ENCODE measurements around the gene ISG20L2. TPM values are rescaled to one million over a fixed set of nuclear protein-coding genes. Genes with fewer than 3 reads are reported as not detected.
A peak's percentile ranks its signal among the peaks of the same experiment; 100 is the strongest.
"Not testable (repeated sequence)": the region's sequence is repeated elsewhere in the genome, so short reads cannot be mapped to it uniquely, and the experiment has no call there.

The ISG20L2 gene
- total RNA-seq, 1 donor from 2014 or later, result 57.4 TPM

DNA sequence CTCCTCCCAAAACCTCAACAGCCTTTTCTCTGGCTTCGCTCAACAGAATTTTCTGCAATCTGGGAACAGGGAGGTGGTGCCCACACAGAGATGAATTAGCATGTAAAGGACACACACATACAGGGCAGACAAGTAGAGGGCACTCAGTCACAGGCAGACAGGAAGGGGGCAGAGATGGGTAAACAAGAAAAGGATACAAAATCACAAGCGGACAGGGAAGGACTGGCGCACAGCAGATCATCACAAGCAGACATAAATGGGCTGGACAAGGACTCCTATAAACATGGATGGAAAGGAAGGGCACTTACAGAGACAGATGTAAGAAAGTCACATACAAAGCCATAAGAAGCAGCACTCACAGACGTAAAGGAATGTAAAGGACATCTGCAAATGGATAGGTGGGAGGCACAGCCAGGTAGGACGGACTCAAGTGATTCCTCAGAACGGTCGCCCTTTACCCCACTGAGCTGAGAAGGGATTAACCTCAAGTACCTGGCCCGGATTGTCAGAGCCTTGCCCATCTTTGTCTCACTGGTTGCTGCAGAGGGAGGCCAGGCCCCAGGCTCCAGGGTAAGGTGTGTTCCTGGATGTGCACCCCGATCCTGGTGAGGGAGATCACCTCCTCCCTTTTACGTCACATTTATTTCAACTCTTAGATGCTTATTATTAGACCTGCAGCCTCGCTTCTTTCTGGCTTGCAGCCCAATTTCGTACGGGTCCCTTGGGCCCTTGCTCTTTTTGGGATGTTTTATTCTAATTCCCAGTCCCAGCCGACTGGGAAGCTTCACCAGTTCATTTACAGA, 37.9 kb upstream of the ISG20L2 start:
- Mint-ChIP-seq H3K9me3 (no peaks in the 10 kb centered on the region), H3K4me3 (ENCODE audit: low read depth) (no peak overlapping the region), H3K4me1 (ENCODE audit: low read depth) (peaks cover 33% of the 10 kb centered on the region), H3K36me3 (ENCODE audit: low read depth) (peaks cover 30% of the 10 kb centered on the region), H3K27ac (no peak overlapping the region), H3K27me3 (ENCODE audit: low read depth) (no peaks in the 10 kb centered on the region)
- no peak for DNase-seq (ENCODE audit: low spot score)
- intact Hi-C loops (cut with micrococcal nuclease), result loop anchor here (1.0 kb wide), 4 partner anchors 15 to 50 kb away; partner anchors contain the start of genes HDGF, ISG20L2, METTL25B and MRPL24

DNA sequence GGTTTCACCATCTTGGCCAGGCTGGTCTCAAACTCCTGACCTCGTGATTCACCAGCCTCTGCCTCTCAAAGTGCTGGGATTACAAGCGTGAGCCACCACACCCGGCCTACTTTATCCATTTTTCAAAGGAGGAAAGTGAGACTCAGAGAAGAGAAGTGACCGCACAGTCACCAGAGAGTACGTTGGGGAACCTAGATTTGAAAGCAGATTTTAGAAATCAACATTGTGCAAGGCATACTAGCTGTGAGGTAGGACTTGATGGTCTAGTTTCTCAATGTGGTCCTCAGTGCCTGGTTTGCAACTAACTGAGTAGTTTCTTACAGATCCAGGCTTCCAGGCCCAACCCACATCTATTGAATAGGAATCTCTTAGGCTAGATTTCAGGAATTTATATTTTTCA, 37.1 kb upstream of the ISG20L2 start:
- Mint-ChIP-seq H3K27ac (no peak overlapping the region), H3K9me3 (no peaks in the 10 kb centered on the region), H3K36me3 (ENCODE audit: low read depth) (peaks cover 21% of the 10 kb centered on the region), H3K4me1 (ENCODE audit: low read depth) (peaks cover 25% of the 10 kb centered on the region), H3K4me3 (ENCODE audit: low read depth) (no peak overlapping the region), H3K27me3 (ENCODE audit: low read depth) (no peaks in the 10 kb centered on the region)
- intact Hi-C loops (cut with micrococcal nuclease), result no loop called here
- DNase-seq (ENCODE audit: low spot score), result no peak

DNA sequence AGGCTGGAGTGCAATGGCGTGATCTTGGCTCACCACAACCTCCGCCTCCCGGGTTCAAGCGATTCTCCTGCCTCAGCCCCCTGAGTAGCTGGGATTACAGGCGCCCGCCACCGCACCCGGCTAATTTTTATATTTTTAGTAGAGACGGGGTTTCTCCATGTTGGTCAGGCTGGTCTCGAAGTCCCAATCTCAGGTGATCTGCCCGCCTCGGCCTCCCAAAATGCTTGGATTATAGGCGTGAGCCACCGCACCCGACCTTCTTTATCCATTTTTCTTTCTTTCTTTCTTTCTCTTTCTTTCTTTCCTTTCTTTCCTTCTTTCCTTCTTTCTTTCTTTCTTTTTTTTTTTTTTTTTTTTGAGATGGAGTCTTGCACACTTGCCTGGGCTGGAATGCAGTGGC, 36.6 kb upstream of the ISG20L2 start:
- H3K4me3 Mint-ChIP-seq (ENCODE audit: low read depth); intact Hi-C loops (cut with micrococcal nuclease); DNase-seq (ENCODE audit: low spot score); H3K27ac Mint-ChIP-seq; H3K9me3 Mint-ChIP-seq; H3K27me3 Mint-ChIP-seq (ENCODE audit: low read depth): not testable (repeated sequence)
- H3K4me1 Mint-ChIP-seq (ENCODE audit: low read depth), result peaks cover 23% of the 10 kb centered on the region
- H3K36me3 Mint-ChIP-seq (ENCODE audit: low read depth), result peaks cover 16% of the 10 kb centered on the region

DNA sequence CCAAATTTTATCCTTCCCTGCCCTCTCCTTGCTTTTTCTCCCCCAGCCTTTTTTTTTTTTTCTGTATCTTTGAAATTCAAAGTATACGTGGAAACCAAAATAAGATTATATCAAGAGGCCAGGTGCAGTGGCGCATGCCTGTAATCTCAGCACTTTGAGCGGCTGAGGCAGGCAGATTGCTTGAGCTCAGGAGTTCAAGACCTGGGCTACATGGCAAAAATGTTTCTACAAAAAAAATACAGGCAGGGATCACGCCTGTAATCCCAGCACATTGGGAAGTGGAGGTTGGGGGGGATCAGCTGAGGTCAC, 32.2 kb upstream of the ISG20L2 start:
- Mint-ChIP-seq H3K27me3 (ENCODE audit: low read depth) (no peaks in the 10 kb centered on the region), H3K4me3 (ENCODE audit: low read depth) (no peak overlapping the region), H3K4me1 (ENCODE audit: low read depth) (peaks cover 2% of the 10 kb centered on the region), H3K9me3 (no peaks in the 10 kb centered on the region), H3K27ac (no peak overlapping the region), H3K36me3 (ENCODE audit: low read depth) (no peaks in the 10 kb centered on the region)
- DNase-seq (ENCODE audit: low spot score), result no peak
- intact Hi-C loops (cut with micrococcal nuclease), result no loop called here

DNA sequence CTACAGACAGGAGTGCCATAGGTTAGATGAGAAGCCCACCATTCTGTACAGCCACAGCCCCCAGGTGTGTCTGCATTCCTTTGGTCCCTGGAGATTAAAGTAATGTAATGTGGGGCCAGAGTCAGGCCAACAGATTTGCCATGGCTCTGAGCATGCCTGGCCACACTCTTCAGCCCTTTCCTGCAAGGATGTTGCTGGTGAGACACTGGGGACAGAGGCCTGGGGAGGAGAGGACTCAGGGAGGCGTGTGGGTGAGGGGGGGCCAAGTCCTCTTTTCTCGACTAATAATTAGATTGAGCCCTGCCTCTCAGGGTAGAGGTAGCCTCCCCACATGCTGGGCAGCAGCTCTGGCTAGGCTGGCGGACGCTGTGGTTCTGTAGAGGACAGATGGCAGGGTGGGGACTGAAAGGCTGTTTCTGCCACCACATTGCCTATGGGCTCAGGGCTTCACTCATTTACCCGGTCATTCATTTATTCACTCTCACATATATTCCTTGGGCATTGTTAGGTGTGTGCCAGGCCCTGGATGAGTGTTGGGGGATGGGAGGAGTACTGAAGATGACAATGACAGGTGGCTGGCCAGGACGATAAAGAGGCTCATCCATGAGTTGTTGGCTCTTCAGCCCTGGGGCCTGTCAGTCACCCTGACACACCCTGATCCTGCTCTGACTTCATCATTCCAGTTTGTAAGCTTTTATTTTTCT, 31.7 kb upstream of the ISG20L2 start:
- no peaks in the 10 kb centered on the region for H3K4me1 Mint-ChIP-seq (ENCODE audit: low read depth)
- H3K36me3 Mint-ChIP-seq (ENCODE audit: low read depth), result no peaks in the 10 kb centered on the region
- H3K9me3 Mint-ChIP-seq, result no peaks in the 10 kb centered on the region
- H3K4me3 Mint-ChIP-seq (ENCODE audit: low read depth), result no peak overlapping the region
- H3K27ac Mint-ChIP-seq, result no peak overlapping the region
- H3K27me3 Mint-ChIP-seq (ENCODE audit: low read depth), result no peaks in the 10 kb centered on the region
- DNase-seq (ENCODE audit: low spot score), result no peak
- intact Hi-C loops (cut with micrococcal nuclease), result no loop called here

DNA sequence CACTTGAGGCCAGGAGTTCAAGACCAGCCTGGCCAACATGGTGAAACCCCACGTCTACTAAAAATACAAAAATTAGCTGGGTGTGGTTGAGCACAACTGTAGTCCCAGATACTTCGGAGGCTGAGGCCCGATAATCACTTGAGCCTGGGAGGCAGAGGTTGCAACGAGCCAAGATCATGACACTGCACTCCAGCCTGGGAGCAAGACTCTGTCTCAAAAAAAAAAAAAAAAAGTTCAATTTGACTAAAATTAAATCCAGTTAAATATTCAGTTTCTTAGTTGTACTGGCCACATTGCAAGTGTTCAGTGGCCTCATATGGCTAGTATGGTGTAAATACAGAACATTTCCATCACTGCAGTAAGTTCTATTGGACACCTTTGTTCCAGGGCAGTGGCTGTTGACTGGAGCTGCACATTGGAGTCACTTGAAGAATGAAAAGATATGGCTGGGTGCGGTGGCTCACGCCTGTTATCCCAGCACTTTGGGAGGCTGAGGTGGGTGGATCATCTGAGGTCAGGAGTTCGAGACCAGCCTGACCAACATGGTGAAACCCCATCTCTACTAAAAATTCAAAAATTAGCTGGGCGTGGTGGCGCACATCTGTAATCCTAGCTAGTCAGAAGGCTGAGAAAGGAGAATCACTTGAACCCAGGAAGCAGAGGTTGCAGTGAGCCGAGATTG, 29.1 kb upstream of the ISG20L2 start:
- intact Hi-C loops (cut with micrococcal nuclease); H3K27ac Mint-ChIP-seq; DNase-seq (ENCODE audit: low spot score); H3K36me3 Mint-ChIP-seq (ENCODE audit: low read depth); H3K27me3 Mint-ChIP-seq (ENCODE audit: low read depth); H3K4me1 Mint-ChIP-seq (ENCODE audit: low read depth); H3K4me3 Mint-ChIP-seq (ENCODE audit: low read depth); H3K9me3 Mint-ChIP-seq: not testable (repeated sequence)

DNA sequence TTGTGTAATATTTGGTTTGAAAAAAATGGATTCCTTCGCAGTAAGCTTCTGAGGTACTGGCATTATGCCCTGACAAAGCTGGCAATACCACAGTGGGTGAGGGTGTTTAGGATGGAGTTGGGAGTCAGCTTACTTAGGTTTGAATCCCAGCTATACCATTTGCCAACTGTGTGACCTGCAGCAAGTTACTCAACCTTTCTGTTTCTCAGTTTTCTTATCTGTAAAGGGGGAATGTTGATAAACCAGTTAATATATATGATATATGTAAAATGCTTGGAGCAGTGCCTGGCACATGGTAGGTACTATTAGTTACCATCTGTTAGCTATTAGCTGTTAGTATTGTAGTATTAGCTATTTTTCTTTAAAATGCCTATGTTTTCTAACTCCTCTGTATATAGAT, 27.8 kb upstream of the ISG20L2 start:
- Mint-ChIP-seq H3K9me3 (no peaks in the 10 kb centered on the region), H3K27ac (no peak overlapping the region), H3K4me1 (ENCODE audit: low read depth) (peaks cover 7% of the 10 kb centered on the region), H3K27me3 (ENCODE audit: low read depth) (no peaks in the 10 kb centered on the region), H3K36me3 (ENCODE audit: low read depth) (peaks cover 3% of the 10 kb centered on the region), H3K4me3 (ENCODE audit: low read depth) (no peak overlapping the region)
- intact Hi-C loops (cut with micrococcal nuclease), result no loop called here
- no peak for DNase-seq (ENCODE audit: low spot score)

DNA sequence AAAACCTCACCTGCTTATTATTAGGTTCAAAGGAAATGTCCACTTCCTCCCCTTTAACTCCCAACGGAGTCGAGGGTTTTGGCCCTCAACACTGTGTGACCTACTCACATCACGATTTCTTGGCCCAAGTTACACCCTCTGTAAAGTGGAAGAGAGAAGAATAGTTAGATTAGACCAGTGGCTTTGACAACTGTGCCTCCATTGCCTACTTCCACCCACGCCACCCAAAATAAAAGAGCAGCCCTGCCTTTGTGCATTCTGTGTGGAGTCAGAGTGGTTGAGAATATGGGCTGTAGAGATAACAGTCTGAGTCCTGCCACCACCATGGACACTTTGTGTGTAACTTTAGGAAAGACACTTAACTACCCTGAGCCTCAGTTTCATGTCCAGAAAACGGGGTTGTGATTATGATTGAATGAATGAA, 27.0 kb upstream of the ISG20L2 start:
- peaks cover 7% of the 10 kb centered on the region for H3K4me1 Mint-ChIP-seq (ENCODE audit: low read depth)
- intact Hi-C loops (cut with micrococcal nuclease), result no loop called here

DNA sequence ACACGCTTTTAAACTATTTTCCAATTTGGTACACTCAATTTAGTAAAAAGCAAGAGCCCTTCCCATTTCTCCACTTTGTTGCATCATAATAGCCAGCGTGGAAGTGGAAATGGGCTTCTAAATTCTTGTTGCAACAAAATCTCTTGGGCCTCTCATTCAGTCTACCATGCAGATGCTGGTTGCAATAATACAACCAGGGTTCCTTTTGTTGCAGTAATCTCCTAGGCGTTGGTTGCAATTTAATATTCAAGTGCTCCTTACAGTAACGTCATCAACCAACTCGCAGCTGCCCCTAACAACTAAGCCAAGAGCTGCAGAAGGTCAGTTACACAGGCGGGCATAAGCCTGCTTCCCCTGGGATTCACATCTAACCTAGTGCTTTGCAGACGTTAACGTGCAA, 25.7 kb upstream of the ISG20L2 start:
- no peaks in the 10 kb centered on the region for H3K27me3 Mint-ChIP-seq (ENCODE audit: low read depth)
- peaks cover 19% of the 10 kb centered on the region for H3K36me3 Mint-ChIP-seq (ENCODE audit: low read depth)
- no peak overlapping the region for H3K27ac Mint-ChIP-seq
- no peak for DNase-seq (ENCODE audit: low spot score)
- H3K9me3 Mint-ChIP-seq, result no peaks in the 10 kb centered on the region
- intact Hi-C loops (cut with micrococcal nuclease), result loop anchor here (5.0 kb wide), 1 partner anchor 247 kb away; no protein-coding TSS in a partner anchor
- H3K4me3 Mint-ChIP-seq (ENCODE audit: low read depth), result no peak overlapping the region
- H3K4me1 Mint-ChIP-seq (ENCODE audit: low read depth), result peaks cover 12% of the 10 kb centered on the region

More for the DNA sequence above, 27.0 kb upstream of the ISG20L2 start:
- no peak for DNase-seq (ENCODE audit: low spot score)
- no peak overlapping the region for H3K27ac Mint-ChIP-seq
- H3K4me3 Mint-ChIP-seq (ENCODE audit: low read depth), result no peak overlapping the region
- no peaks in the 10 kb centered on the region for H3K27me3 Mint-ChIP-seq (ENCODE audit: low read depth)
- H3K9me3 Mint-ChIP-seq, result no peaks in the 10 kb centered on the region
- peaks cover 5% of the 10 kb centered on the region for H3K36me3 Mint-ChIP-seq (ENCODE audit: low read depth)

DNA sequence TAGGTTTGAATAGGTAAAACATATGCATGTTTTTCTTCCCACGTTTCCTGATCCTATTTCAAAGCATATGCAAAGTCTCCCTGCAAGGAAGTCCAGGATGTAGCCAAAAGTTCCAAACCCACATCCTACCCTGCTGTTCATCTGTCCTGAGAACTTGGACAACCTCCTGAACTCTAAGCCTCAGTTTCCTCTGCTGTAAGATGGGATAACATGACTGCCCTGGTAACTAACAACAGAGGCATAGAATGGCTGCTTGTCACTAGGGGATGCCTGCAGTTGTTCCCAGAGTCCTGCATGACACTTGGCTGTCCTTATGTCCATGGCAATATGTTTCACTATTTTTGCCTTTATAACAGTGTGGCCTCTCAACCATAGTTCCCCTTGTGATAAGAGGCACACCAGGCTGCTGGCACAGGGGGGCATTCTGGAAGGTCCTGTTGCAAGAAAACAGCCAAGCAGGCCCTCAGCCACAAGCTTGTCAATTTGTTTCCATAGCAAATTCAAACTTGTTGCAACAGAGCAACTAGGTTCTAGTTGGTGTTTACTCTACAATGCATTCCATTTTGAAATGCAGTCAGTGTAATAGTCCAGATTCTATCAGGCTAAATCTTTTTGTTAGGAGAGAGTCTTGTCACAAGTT, 24.4 kb upstream of the ISG20L2 start:
- Mint-ChIP-seq H3K9me3 (no peaks in the 10 kb centered on the region), H3K4me3 (ENCODE audit: low read depth) (peak overlapping the region; percentile 97), H3K27ac (peak overlapping the region; percentile 80), H3K4me1 (ENCODE audit: low read depth) (peaks cover 24% of the 10 kb centered on the region), H3K27me3 (ENCODE audit: low read depth) (no peaks in the 10 kb centered on the region), H3K36me3 (ENCODE audit: low read depth) (peaks cover 30% of the 10 kb centered on the region)
- intact Hi-C loops (cut with micrococcal nuclease), result loop anchor here (5.0 kb wide), 1 partner anchor 246 kb away; no protein-coding TSS in a partner anchor
- no peak for DNase-seq (ENCODE audit: low spot score)

DNA sequence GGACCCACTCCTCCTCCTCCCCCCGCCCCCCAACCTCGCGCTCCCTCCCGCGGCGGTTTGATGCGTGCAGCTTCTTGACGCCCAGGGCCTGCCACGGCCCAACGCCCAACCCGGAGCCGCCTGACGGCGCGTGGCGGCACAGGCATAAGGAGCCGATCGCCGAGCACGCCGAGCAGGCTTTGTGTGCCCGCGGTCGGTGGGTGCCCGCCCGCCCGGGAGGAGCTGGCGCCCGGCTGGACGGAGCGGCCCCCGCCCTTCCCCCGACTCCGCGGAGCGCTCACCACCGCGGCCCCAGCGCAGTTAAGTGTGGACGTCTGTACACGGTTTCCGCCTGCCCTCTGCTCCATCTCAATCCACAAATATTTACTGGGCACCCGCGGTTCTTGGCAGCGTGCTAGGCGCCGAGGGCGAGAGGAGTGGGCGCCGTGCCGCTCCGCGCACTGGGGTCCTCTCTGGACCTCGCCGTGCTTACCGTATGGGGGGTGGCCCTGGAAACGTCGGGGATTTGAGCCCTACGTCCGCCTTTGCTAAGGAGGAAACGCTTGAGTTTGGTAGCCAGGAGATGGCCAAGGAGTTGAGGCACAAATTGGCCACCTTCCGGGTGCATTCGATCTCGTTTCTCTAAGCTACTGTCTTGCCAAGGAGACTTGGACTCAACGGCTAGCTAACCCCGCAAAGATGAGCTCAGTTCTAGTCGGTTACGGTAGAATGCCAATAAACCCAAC, 23.4 kb upstream of the ISG20L2 start:
- H3K4me3 Mint-ChIP-seq (ENCODE audit: low read depth), result peak overlapping the region; percentile 97
- H3K36me3 Mint-ChIP-seq (ENCODE audit: low read depth), result peaks cover 34% of the 10 kb centered on the region
- H3K27ac Mint-ChIP-seq, result peak overlapping the region; percentile 92
- intact Hi-C loops (cut with micrococcal nuclease), result loop anchor here (1.0 to 5.0 kb wide), 4 partner anchors 11 to 245 kb away; partner anchors contain the start of genes ISG20L2, METTL25B, MRPL24 and PRCC
- H3K9me3 Mint-ChIP-seq, result no peaks in the 10 kb centered on the region
- no peaks in the 10 kb centered on the region for H3K27me3 Mint-ChIP-seq (ENCODE audit: low read depth)
- peak; percentile 93 for DNase-seq (ENCODE audit: low spot score)
- peaks cover 32% of the 10 kb centered on the region for H3K4me1 Mint-ChIP-seq (ENCODE audit: low read depth)

DNA sequence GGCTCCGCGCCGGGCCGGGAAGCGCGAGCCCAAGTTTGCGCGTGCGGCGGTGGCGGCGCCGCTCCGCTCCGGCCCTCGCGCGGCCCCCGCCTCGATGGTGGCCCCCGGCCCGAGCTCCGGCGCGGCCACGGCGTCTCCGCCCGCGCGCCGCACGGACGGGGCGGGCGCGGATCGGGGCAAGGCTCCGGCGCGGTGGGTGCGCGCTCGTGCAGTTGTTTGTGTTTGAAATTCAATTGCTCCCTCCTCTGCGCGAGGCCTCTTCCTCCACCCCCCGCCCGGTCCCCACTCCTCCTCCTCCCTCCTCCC, 22.8 kb upstream of the ISG20L2 start, which contains the start of gene HDGF:
Gene HDGF (minus strand): TSS at position 225 of the 306 bp plus-strand sequence. CDS start 246 bp downstream, outside the sequence.
- peaks cover 36% of the 10 kb centered on the region for H3K36me3 Mint-ChIP-seq (ENCODE audit: low read depth)
- no peaks in the 10 kb centered on the region for H3K9me3 Mint-ChIP-seq
- DNase-seq (ENCODE audit: low spot score), result no peak
- peak within 1 kb of the TSS; percentile 97 for H3K4me3 Mint-ChIP-seq (ENCODE audit: low read depth)
- H3K27me3 Mint-ChIP-seq (ENCODE audit: low read depth), result no peaks in the 10 kb centered on the region
- H3K4me1 Mint-ChIP-seq (ENCODE audit: low read depth), result peaks cover 33% of the 10 kb centered on the region
- intact Hi-C loops (cut with micrococcal nuclease), result loop anchor here (1.0 to 5.0 kb wide), 4 partner anchors 10 to 244 kb away; partner anchors contain the start of genes ISG20L2, METTL25B, MRPL24 and PRCC
- H3K27ac Mint-ChIP-seq, result peak within 1 kb of the TSS; percentile 92
